ENCODE data around the gene TAF4.

GRCh38 chr20:61948586-61949362 lies 116.9 kb downstream of the TAF4 start:
- TF ChIP-seq, protein P1, sequence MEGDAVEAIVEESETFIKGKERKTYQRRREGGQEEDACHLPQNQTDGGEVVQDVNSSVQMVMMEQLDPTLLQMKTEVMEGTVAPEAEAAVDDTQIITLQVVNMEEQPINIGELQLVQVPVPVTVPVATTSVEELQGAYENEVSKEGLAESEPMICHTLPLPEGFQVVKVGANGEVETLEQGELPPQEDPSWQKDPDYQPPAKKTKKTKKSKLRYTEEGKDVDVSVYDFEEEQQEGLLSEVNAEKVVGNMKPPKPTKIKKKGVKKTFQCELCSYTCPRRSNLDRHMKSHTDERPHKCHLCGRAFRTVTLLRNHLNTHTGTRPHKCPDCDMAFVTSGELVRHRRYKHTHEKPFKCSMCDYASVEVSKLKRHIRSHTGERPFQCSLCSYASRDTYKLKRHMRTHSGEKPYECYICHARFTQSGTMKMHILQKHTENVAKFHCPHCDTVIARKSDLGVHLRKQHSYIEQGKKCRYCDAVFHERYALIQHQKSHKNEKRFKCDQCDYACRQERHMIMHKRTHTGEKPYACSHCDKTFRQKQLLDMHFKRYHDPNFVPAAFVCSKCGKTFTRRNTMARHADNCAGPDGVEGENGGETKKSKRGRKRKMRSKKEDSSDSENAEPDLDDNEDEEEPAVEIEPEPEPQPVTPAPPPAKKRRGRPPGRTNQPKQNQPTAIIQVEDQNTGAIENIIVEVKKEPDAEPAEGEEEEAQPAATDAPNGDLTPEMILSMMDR (IDR thresholded peaks at IDR 0.05): no peak
- no peak for TF ChIP-seq POLR2A (IDR thresholded peaks at IDR 0.05)

Measured in testis (tissue), 2 donors.